GM12878 (cell line): ENCODE measurements around the gene WNT3A. TPM values are rescaled to one million over a fixed set of nuclear protein-coding genes. Genes with fewer than 3 reads are reported as not detected.

Experiments used
- ATAC-seq: fragments of 200-7000 bp; cut with Tn5 transposase; 3 replicates; pipeline ENCODE4 v1.9.1; 2020; ENCODE audit warnings: mild to moderate bottlenecking, moderate library complexity
- BruUV-seq: library from RNA; stranded (reverse); fragments of 400-500 nt; replicated peaks from 2 replicates; lab custom pipeline; 2021; lab: Mats Ljungman, UMichigan
- CTCF ChIA-PET: fragments of 300-600 bp; sonication (Branson Sonifier 250); formaldehyde crosslinking; extraction: SDS; loops from one replicate; lab custom pipeline; 2021; ENCODE audit warnings: inconsistent platforms; lab: Yijun Ruan, JAX
- POLR2A ChIA-PET: fragments of 350-600 bp; formaldehyde crosslinking; extraction: SDS; loops from one replicate; lab custom pipeline; 2021; ENCODE audit warnings: inconsistent platforms; lab: Charles Lee
- RAD21 ChIA-PET: fragments of 300-600 bp; sonication (Branson Sonifier 250); formaldehyde crosslinking; loops from one replicate; lab custom pipeline; 2023; ENCODE audit warnings: antibody characterized with exemption; ENCODE audit not compliant: unreplicated experiment; lab: Charles Lee
- SMC1A ChIA-PET: fragments of 300-600 bp; sonication (Branson Sonifier 250); formaldehyde crosslinking; loops from one replicate; lab custom pipeline; 2023; ENCODE audit not compliant: unreplicated experiment, uncharacterized antibody; lab: Charles Lee
- DNase-seq: peaks from one replicate; pipeline ENCODE4 v3.0.0-alpha.2; 2011; ENCODE audit warnings: low read depth, low spot score
- FAIRE-seq: peaks from 3 replicates; lab custom pipeline; 2011; peaks lifted over from hg19 to GRCh38; lab: Jason Lieb, UNC
- H2AFZ ChIP-seq: 2 replicates; pipeline ENCODE4 v1.6.0; 2011; ENCODE audit warnings: low read depth, low read length, control low read depth; ENCODE audit not compliant: control insufficient read depth
- H3K27ac ChIP-seq: 2 replicates; pipeline ENCODE4 v1.5.1; 2011; ENCODE audit warnings: control low read depth; ENCODE audit not compliant: control insufficient read depth, insufficient read depth
- H3K27me3 ChIP-seq, 2 experiments: replicated peaks in 1 of 2; 2 replicates each; pipeline versions ENCODE4 v1.6.0 to v1.6.1; 2011; ENCODE audit warnings: low read length in 1 of 2; ENCODE audit not compliant: control insufficient read depth in 2 of 2, insufficient read depth in 2 of 2
- H3K36me3 ChIP-seq, 2 experiments: 2 replicates each; pipeline ENCODE4 v1.5.1; 2011; ENCODE audit warnings: low read length in 1 of 2; ENCODE audit not compliant: control insufficient read depth in 2 of 2, insufficient read depth in 2 of 2
- H3K4me1 ChIP-seq: 2 replicates; pipeline ENCODE4 v1.6.1; 2011; ENCODE audit warnings: mild to moderate bottlenecking, low read length, moderate library complexity, mixed read lengths; ENCODE audit not compliant: control insufficient read depth, insufficient read depth
- H3K4me2 ChIP-seq: 2 replicates; pipeline ENCODE4 v1.6.0; 2011; ENCODE audit warnings: control low read depth; ENCODE audit not compliant: control insufficient read depth, insufficient read depth
- H3K4me3 ChIP-seq: fragments of 200-600 bp; sonication (generic); 2 replicates; pipeline ENCODE4 v1.5.1; 2016
- H3K79me2 ChIP-seq: 2 replicates; pipeline ENCODE4 v1.6.0; 2011; ENCODE audit warnings: low read length; ENCODE audit not compliant: control insufficient read depth, insufficient read depth
- H3K9ac ChIP-seq: 2 replicates; pipeline ENCODE4 v1.8.0; 2011; ENCODE audit warnings: low read length, control low read depth, mixed read lengths; ENCODE audit not compliant: control insufficient read depth, insufficient read depth
- H3K9me3 ChIP-seq: replicated peaks from 3 replicates; pipeline ENCODE4 v1.5.1; 2011; ENCODE audit warnings: mild to moderate bottlenecking, low read length; ENCODE audit not compliant: control insufficient read depth, insufficient read depth
- H4K20me1 ChIP-seq: 2 replicates; pipeline ENCODE4 v1.6.0; 2011; ENCODE audit not compliant: control insufficient read depth, insufficient read depth
- ATF7 ChIP-seq: fragments of 450-650 bp; IDR thresholded peaks from 2 replicates; pipeline ENCODE4 v1.6.1; 2016; ENCODE audit warnings: low read depth, mild to moderate bottlenecking
- BHLHE40 ChIP-seq, 2 experiments: fragments of 450-650 bp in 1 of 2; IDR thresholded peaks; 2 replicates each; pipeline ENCODE4 v1.6.1; 2011 to 2017; ENCODE audit warnings: low read depth in 2 of 2, borderline replicate concordance in 1 of 2, improper control_type of control experiment in 1 of 2, low read length in 1 of 2, mild to moderate bottlenecking in 1 of 2
- BMI1 ChIP-seq: fragments of 450-650 bp; IDR thresholded peaks from 2 replicates; pipeline ENCODE4 v1.6.1; 2016; ENCODE audit warnings: mild to moderate bottlenecking, moderate library complexity, borderline replicate concordance
- CHD2 ChIP-seq: IDR thresholded peaks from 2 replicates; pipeline ENCODE4 v1.6.1; 2011; ENCODE audit warnings: low read depth, low read length, improper control_type of control experiment, borderline replicate concordance
- CHD4 ChIP-seq: fragments of 200-600 bp; sonication (generic); IDR thresholded peaks from 2 replicates; pipeline ENCODE4 v1.6.1; 2016; ENCODE audit warnings: mild to moderate bottlenecking
- JUND ChIP-seq: IDR thresholded peaks from 2 replicates; pipeline ENCODE4 v1.6.1; 2012; ENCODE audit warnings: low read depth, mild to moderate bottlenecking, low read length, improper control_type of control experiment, moderate library complexity
- MTA2 ChIP-seq: fragments of 450-650 bp; IDR thresholded peaks from 2 replicates; pipeline ENCODE4 v1.6.1; 2016; ENCODE audit warnings: low read depth, mild to moderate bottlenecking, moderate library complexity
- MYB ChIP-seq: fragments of 150-350 bp; IDR thresholded peaks from 2 replicates; pipeline ENCODE4 v1.6.1; 2014; ENCODE audit warnings: mild to moderate bottlenecking, low read depth, low read length, borderline replicate concordance
- MYC ChIP-seq: IDR thresholded peaks from 2 replicates; pipeline ENCODE4 v1.6.1; 2011; ENCODE audit warnings: mild to moderate bottlenecking, low read length, moderate library complexity, inconsistent platforms; ENCODE audit not compliant: insufficient read depth, insufficient replicate concordance, insufficient read length, severe bottlenecking
- SIN3A ChIP-seq: IDR thresholded peaks from 2 replicates; pipeline ENCODE4 v1.6.1; 2012; ENCODE audit warnings: low read depth, low read length, improper control_type of control experiment
- SKIL ChIP-seq: fragments of 450-650 bp; IDR thresholded peaks from 2 replicates; pipeline ENCODE4 v1.6.1; 2017; ENCODE audit warnings: mild to moderate bottlenecking, low read depth, inconsistent platforms; ENCODE audit not compliant: poor library complexity, severe bottlenecking
- SUPT20H ChIP-seq: IDR thresholded peaks from 2 replicates; pipeline ENCODE4 v1.6.1; 2011; ENCODE audit warnings: low read depth, mild to moderate bottlenecking, low read length, moderate library complexity, borderline replicate concordance; ENCODE audit not compliant: control insufficient read depth
- ZNF687 ChIP-seq: fragments of 450-650 bp; IDR thresholded peaks from 2 replicates; pipeline ENCODE4 v1.6.1; 2017; ENCODE audit warnings: mild to moderate bottlenecking, moderate library complexity
- whole genome bisulfite sequencing: methylation state at CpG from one replicate; pipeline ENCODE4 v1.1.6; 2016; ENCODE audit warnings: low lambda C conversion rate; ENCODE audit not compliant: insufficient replicate concordance, insufficient coverage; ENCODE audit errors: missing lambda C conversion rate; 5-methylcytosine and 5-hydroxymethylcytosine counted together
- in situ Hi-C: fragments of 300-500 bp; cut with MboI; formaldehyde crosslinking; loops from 9 replicates; pipeline ENCODE4 v1.14.3; 2018; ENCODE audit warnings: mixed read lengths
- intact Hi-C: fragments of 100-400 bp; cut with micrococcal nuclease; formaldehyde crosslinking; loops from one replicate; pipeline ENCODE4 v1.14.2; 2022; ENCODE audit not compliant: unreplicated experiment
- polyA plus RNA-seq, 11 experiments: library from polyadenylated mRNA; depleted of rRNA in 4 of 11; unstranded in 6 of 11; stranded (reverse) in 5 of 11; fragments of >200 nt; fragmentation: Nextera tagmentation in 4 of 11; fragmentation: Illumina TruSeq in 1 of 11; extraction: Ambion mirVana in 4 of 11; extraction: Trizol in 1 of 11; gene quantifications; 1 replicate in 1 of 11; 2 replicates in 10 of 11; pipeline versions ENCODE4 v1.2.1 to v1.2.3, GENCODE V29; 2011 to 2016; ENCODE audit warnings: inconsistent platforms in 2 of 11, missing spikeins in 2 of 11, low read depth in 1 of 11
- total RNA-seq, 4 experiments: library from RNA; depleted of rRNA in 3 of 4; stranded (reverse); fragments of >200 nt in 3 of 4; fragmentation: Illumina TruSeq in 1 of 4; extraction: Trizol in 1 of 4; gene quantifications; 2 replicates each; pipeline versions ENCODE4 v1.2.1 to v1.2.3, GENCODE V29; 2013 to 2021

Gene WNT3A
- total and polyA plus RNA-seq, 10 of the 15 experiments (the other 5 are each of a cell fraction or from before 2014, with no cell fraction given): 0.16 TPM; not detected in 9

GRCh38 chr1:228023294-228023639 is 16.5 kb downstream of the WNT3A start (continued):
- TF ChIP-seq ZNF687 (no peak), MYC (no peak), MTA2 (no peak)

- in situ Hi-C loops: no loop called here
- H4K20me1 ChIP-seq: no peaks in the 10 kb centered on the region; the same call in 1 of the 2 replicates
- H3K79me2 ChIP-seq: no peaks in the 10 kb centered on the region
- no peak overlapping the region for H3K4me2 ChIP-seq
- no peak overlapping the region for H3K9ac ChIP-seq
- H3K4me1 ChIP-seq: no peaks in the 10 kb centered on the region
- RAD21 ChIA-PET: no interaction called here
- TF ChIP-seq ATF7 (no peak), BMI1 (no peak), CHD4 (no peak), CHD2 (no peak), BHLHE40 (IDR thresholded peaks at IDR 0.05; ENCODE audit: borderline replicate concordance in 1 of 2, low read depth in 2 of 2, low read length in 1 of 2) (no peak), JUND (no peak), SUPT20H (no peak), MYB (no peak), SIN3A (no peak), SKIL (no peak)
- TF ChIP-seq, all 136 proteins: peak for 0
- no TSS peak for BruUV-seq
- 35% methylated on average over 10 of the region's 10 CpGs for WGBS
- no peak for ATAC-seq
- ChIA-PET POLR2A (no interaction called here), CTCF (no interaction called here), SMC1A (no interaction called here)
- DNase-seq: no peak
- no peak for FAIRE-seq
- Histone ChIP-seq H3K27ac (no peak overlapping the region), H2AFZ (no peak overlapping the region), H3K27me3 (no peaks in the 10 kb centered on the region; a peak in 1 of 4 replicates), H3K36me3 (no peaks in the 10 kb centered on the region), H3K9me3 (no peaks in the 10 kb centered on the region; the same call in 2 of the 3 replicates), H3K4me3 (no peak overlapping the region)
- intact Hi-C loops: no loop called here
These were observed 22.5 kb downstream of the WNT3A start for GRCh38 chr1:228029281-228029680.
